ENCODE results near the gene SLC39A11. TPM values are rescaled to one million over a fixed set of nuclear protein-coding genes. Genes with fewer than 3 reads are reported as not detected.
A peak's percentile ranks its signal among the peaks of the same experiment; 100 is the strongest.

The SLC39A11 gene
- total RNA-seq, 1 experiment from 2014 or later = 46.4 TPM

DNA sequence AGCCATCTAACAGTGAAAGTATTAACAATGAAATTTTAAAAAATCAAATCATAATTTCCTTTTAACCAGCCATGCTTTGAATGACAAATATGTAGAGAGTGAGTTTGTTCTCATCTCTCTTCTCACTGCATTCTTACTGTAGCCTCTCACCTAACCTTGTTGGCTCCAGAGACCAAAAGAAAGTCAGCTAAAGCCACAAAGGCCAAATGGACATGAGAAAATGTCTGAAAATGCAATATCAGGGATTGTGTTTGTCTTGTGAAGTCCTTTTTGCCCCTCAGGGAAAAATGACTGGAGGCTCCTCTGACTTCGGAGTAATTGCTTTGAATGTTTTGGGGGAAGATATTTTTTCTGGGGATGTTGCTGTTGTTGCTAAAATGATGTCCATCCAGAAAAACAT, 166.3 kb downstream of the SLC39A11 start:
- CTCF ChIA-PET = no interaction called here
- H4K20me1 ChIP-seq (ENCODE audit: insufficient read depth) = no peaks in the 10 kb centered on the region
- no peak for ATAC-seq
- no peaks in the 10 kb centered on the region for H3K27me3 ChIP-seq (ENCODE audit: insufficient read depth, low read length)
- H3K9ac ChIP-seq (ENCODE audit: low read length) = no peak overlapping the region
- RAD21 ChIA-PET (ENCODE audit: low non-redundant PET in 1 of 2, low total read pairs in 2 of 2, uncharacterized antibody in 2 of 2, unreplicated experiment in 2 of 2) = no interaction called here
- no peak for DNase-seq (ENCODE audit: low read depth, low spot score)
- no peak overlapping the region for H3K4me3 ChIP-seq (replicated peaks in 1 of 2; ENCODE audit: low read depth in 1 of 2, low read length in 2 of 2)
- BruUV-seq (replicated peaks) = TSS peak; percentile 22
- H3K27ac ChIP-seq (ENCODE audit: low read depth, low read length) = no peak overlapping the region
- H3K36me3 ChIP-seq (ENCODE audit: control insufficient read depth in 1 of 2, insufficient read depth in 2 of 2, low read length in 2 of 2) = no peaks in the 10 kb centered on the region
- peaks cover 0 to 10% of the 10 kb centered on the region in 2 experiments; a peak in 2 of 4 replicates for H3K4me1 ChIP-seq (ENCODE audit: control insufficient read depth in 1 of 2, insufficient read depth in 2 of 2, low read length in 2 of 2)
- no peak overlapping the region for H3K4me2 ChIP-seq (ENCODE audit: low read length)
- no peaks in the 10 kb centered on the region for H3K79me2 ChIP-seq (ENCODE audit: insufficient read depth, low read length)
- no peaks in the 10 kb centered on the region for H3K9me2 ChIP-seq (ENCODE audit: insufficient read depth)
- no peaks in the 10 kb centered on the region for H3K9me3 ChIP-seq (ENCODE audit: control insufficient read depth in 1 of 2, insufficient read depth in 1 of 2, low read depth in 1 of 2, low read length in 2 of 2)
- no peak overlapping the region for H2AFZ ChIP-seq (ENCODE audit: low read depth, low read length, poor library complexity, severe bottlenecking)
- intact Hi-C loops (cut with micrococcal nuclease) = no loop called here
- no peak for TF ChIP-seq SP1 (IDR thresholded peaks at IDR 0.05; ENCODE audit: low read depth)
- TF ChIP-seq, protein P1, sequence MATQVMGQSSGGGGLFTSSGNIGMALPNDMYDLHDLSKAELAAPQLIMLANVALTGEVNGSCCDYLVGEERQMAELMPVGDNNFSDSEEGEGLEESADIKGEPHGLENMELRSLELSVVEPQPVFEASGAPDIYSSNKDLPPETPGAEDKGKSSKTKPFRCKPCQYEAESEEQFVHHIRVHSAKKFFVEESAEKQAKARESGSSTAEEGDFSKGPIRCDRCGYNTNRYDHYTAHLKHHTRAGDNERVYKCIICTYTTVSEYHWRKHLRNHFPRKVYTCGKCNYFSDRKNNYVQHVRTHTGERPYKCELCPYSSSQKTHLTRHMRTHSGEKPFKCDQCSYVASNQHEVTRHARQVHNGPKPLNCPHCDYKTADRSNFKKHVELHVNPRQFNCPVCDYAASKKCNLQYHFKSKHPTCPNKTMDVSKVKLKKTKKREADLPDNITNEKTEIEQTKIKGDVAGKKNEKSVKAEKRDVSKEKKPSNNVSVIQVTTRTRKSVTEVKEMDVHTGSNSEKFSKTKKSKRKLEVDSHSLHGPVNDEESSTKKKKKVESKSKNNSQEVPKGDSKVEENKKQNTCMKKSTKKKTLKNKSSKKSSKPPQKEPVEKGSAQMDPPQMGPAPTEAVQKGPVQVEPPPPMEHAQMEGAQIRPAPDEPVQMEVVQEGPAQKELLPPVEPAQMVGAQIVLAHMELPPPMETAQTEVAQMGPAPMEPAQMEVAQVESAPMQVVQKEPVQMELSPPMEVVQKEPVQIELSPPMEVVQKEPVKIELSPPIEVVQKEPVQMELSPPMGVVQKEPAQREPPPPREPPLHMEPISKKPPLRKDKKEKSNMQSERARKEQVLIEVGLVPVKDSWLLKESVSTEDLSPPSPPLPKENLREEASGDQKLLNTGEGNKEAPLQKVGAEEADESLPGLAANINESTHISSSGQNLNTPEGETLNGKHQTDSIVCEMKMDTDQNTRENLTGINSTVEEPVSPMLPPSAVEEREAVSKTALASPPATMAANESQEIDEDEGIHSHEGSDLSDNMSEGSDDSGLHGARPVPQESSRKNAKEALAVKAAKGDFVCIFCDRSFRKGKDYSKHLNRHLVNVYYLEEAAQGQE (IDR thresholded peaks at IDR 0.05; ENCODE audit: low read depth) = no peak
- no peak for TF ChIP-seq ZNF274 (IDR thresholded peaks at IDR 0.05; ENCODE audit: low read depth, low read length)
- no peak for TF ChIP-seq SIN3A (IDR thresholded peaks at IDR 0.05; ENCODE audit: low read depth)
- TF ChIP-seq EZH2 (IDR thresholded peaks at IDR 0.05) = no peak
- TF ChIP-seq FOSL1 (IDR thresholded peaks at IDR 0.05; ENCODE audit: low read depth) = no peak
- POLR2A ChIA-PET = no interaction called here

DNA sequence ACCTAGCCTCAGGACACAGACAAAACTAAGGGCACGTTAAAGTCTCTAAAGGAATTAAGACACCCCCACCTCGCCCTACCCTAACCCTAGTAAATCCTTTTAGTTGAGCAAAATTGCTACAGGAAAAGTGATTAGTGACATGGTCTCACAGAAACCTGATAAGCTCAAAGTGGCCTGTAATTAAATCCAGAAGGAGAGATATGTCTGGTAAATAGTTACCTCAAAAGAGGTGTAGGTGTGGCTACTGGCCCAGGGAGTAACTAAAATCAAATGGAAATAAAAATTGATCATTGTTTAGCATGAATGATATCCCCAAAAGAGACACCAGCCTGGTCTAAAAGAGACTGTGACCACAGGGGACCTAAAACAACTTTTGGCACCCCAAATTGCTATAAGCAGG, 168.3 kb downstream of the SLC39A11 start:
- DNase-seq (ENCODE audit: low read depth, low spot score) (no peak), ATAC-seq (no peak)
- Histone ChIP-seq H2AFZ (ENCODE audit: low read depth, low read length, poor library complexity, severe bottlenecking) (no peak overlapping the region), H3K27ac (ENCODE audit: low read depth, low read length) (no peak overlapping the region), H3K79me2 (ENCODE audit: insufficient read depth, low read length) (no peaks in the 10 kb centered on the region), H4K20me1 (ENCODE audit: insufficient read depth) (no peaks in the 10 kb centered on the region), H3K4me3 (replicated peaks in 1 of 2; ENCODE audit: low read depth in 1 of 2, low read length in 2 of 2) (no peak overlapping the region), H3K4me2 (ENCODE audit: low read length) (no peak overlapping the region), H3K4me1 (ENCODE audit: control insufficient read depth in 1 of 2, insufficient read depth in 2 of 2, low read length in 2 of 2) (peaks cover 0 to 10% of the 10 kb centered on the region in 2 experiments; a peak in 2 of 4 replicates), H3K9me3 (ENCODE audit: control insufficient read depth in 1 of 2, insufficient read depth in 1 of 2, low read depth in 1 of 2, low read length in 2 of 2) (no peaks in the 10 kb centered on the region), H3K36me3 (ENCODE audit: control insufficient read depth in 1 of 2, insufficient read depth in 2 of 2, low read length in 2 of 2) (no peaks in the 10 kb centered on the region), H3K9me2 (ENCODE audit: insufficient read depth) (no peaks in the 10 kb centered on the region), H3K27me3 (ENCODE audit: insufficient read depth, low read length) (no peaks in the 10 kb centered on the region), H3K9ac (ENCODE audit: low read length) (no peak overlapping the region)
- RAD21 ChIA-PET (ENCODE audit: low non-redundant PET in 1 of 2, low total read pairs in 2 of 2, uncharacterized antibody in 2 of 2, unreplicated experiment in 2 of 2) = no interaction called here
- BruUV-seq (replicated peaks) = no TSS peak
- intact Hi-C loops (cut with micrococcal nuclease) = no loop called here
- POLR2A ChIA-PET = no interaction called here
- CTCF ChIA-PET = no interaction called here
- TF ChIP-seq SRF (IDR thresholded peaks at IDR 0.05; ENCODE audit: low read depth) (no peak), FOSL1 (IDR thresholded peaks at IDR 0.05; ENCODE audit: low read depth) (no peak), EGR1 (IDR thresholded peaks at IDR 0.05; ENCODE audit: low read depth) (no peak), RAD21 (IDR thresholded peaks at IDR 0.05; ENCODE audit: low read depth) (no peak), CTCF (IDR thresholded peaks at IDR 0.05 in 2 of 3, conservative IDR thresholded peaks at IDR 0.05 in 1 of 3; ENCODE audit: borderline replicate concordance in 1 of 3, insufficient read depth in 1 of 3, low read depth in 2 of 3, low read length in 2 of 3) (no peak), POLR2AphosphoS5 (IDR thresholded peaks at IDR 0.05; ENCODE audit: low read depth, low read length) (no peak), EZH2phosphoT487 (IDR thresholded peaks at IDR 0.05; ENCODE audit: borderline replicate concordance) (no peak), ELF1 (IDR thresholded peaks at IDR 0.05; ENCODE audit: borderline replicate concordance, low read depth) (no peak), CBX3 (IDR thresholded peaks at IDR 0.05; ENCODE audit: low read depth) (no peak), SP1 (IDR thresholded peaks at IDR 0.05; ENCODE audit: low read depth) (no peak), CEBPB (IDR thresholded peaks at IDR 0.05; ENCODE audit: low read depth) (no peak), EZH2 (IDR thresholded peaks at IDR 0.05) (no peak)
- TF ChIP-seq, protein P2, sequence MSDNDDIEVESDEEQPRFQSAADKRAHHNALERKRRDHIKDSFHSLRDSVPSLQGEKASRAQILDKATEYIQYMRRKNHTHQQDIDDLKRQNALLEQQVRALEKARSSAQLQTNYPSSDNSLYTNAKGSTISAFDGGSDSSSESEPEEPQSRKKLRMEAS (IDR thresholded peaks at IDR 0.05) = no peak
